Prostate gland (tissue), 2 donors: ENCODE data around the gene SCARB1. TPM values are rescaled to one million over a fixed set of nuclear protein-coding genes. Genes with fewer than 3 reads are reported as not detected.

Experiments
- DNase-seq: peaks from one replicate; pipeline ENCODE4 v3.0.0-alpha.2; 2019; ENCODE audit warnings: low spot score
- H3K27ac ChIP-seq, 2 donors: fragments of 200-600 bp; sonication (generic); 2 replicates each; pipeline ENCODE4 v1.5.1; 2017 to 2019
- H3K27me3 ChIP-seq: fragments of 200-600 bp; sonication (generic); replicated peaks from 2 replicates; pipeline ENCODE4 v1.5.1; 2019; ENCODE audit not compliant: insufficient read depth
- H3K36me3 ChIP-seq, 2 donors: fragments of 200-600 bp; sonication (generic); 1 replicate in 1 of 2; 2 replicates in 1 of 2; pipeline versions ENCODE4 v1.5.1 to v1.8.1; 2017 to 2019
- H3K4me1 ChIP-seq: fragments of 200-600 bp; sonication (generic); replicated peaks from 2 replicates; pipeline ENCODE4 v1.5.1; 2019
- H3K4me3 ChIP-seq, 2 donors: fragments of 200-600 bp; sonication (generic); 2 replicates each; pipeline ENCODE4 v1.5.1; 2017 to 2019
- H3K9me3 ChIP-seq: fragments of 200-600 bp; sonication (generic); 2 replicates; pipeline ENCODE4 v1.5.1; 2017
- CTCF ChIP-seq, 4 experiments: fragments of 200-600 bp in 2 of 4; fragments of 450-650 bp in 2 of 4; sonication (generic) in 2 of 4; IDR thresholded peaks; 1 replicate in 3 of 4; 2 replicates in 1 of 4; pipeline ENCODE4 v1.5.1; 2016 to 2019; ENCODE audit warnings: antibody characterized with exemption in 4 of 4, mild to moderate bottlenecking in 2 of 4, moderate library complexity in 2 of 4
- POLR2A ChIP-seq: fragments of 450-650 bp; IDR thresholded peaks from one replicate; pipeline ENCODE4 v1.6.1; 2016; ENCODE audit warnings: antibody characterized with exemption, mild to moderate bottlenecking
- POLR2AphosphoS5 ChIP-seq: sonication (generic); formaldehyde crosslinking; IDR thresholded peaks from one replicate; pipeline ENCODE4 v1.6.1; 2017; ENCODE audit warnings: antibody characterized with exemption
- WGBS: methylation state at CpG from one replicate; pipeline ENCODE4 v1.1.5; 2018; 5-methylcytosine and 5-hydroxymethylcytosine counted together
- intact Hi-C: fragments of 100-400 bp; cut with DNase I; formaldehyde crosslinking; loops from one replicate; pipeline ENCODE4 v1.14.2; 2022
- total RNA-seq, 2 donors: library from RNA; depleted of rRNA; stranded (reverse); fragments of >200 nt; gene quantifications; one replicate each; pipeline ENCODE4 v1.1.0, GENCODE V29; 2016

Gene SCARB1
- total RNA-seq, 2 donors from 2014 or later, result 28.0 to 44.4 TPM

DNA sequence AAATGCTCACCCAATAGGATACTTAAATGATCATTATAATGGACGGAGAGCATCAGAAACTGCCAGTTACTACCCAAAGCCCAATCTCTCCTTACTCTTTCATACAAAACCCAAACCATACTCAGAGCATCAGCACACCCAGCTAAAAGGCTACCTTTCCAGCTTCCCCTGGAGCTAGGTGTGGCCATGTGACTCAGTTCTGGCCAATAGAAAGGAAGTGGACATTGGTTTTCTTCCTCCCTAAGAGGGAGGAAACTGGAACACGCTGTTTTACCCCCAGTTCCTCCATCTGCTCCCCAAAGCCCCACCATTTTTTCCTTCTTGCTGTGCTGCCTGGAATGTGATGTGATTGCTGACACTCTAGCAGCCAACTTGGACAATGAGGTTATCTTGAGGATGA is 50.7 kb downstream of the SCARB1 start:
- no peaks in the 10 kb centered on the region for H3K36me3 ChIP-seq
- H3K27ac ChIP-seq, result no peak overlapping the region
- intact Hi-C loops, result no loop called here
- no peaks in the 10 kb centered on the region for H3K4me1 ChIP-seq
- TF ChIP-seq POLR2A, result no peak
- TF ChIP-seq POLR2AphosphoS5, result no peak
- no peak for TF ChIP-seq CTCF (IDR thresholded peaks at IDR 0.05)
- 95% methylated on average over 2 of the region's 2 CpGs for WGBS
- no peaks in the 10 kb centered on the region for H3K9me3 ChIP-seq
- no peak for DNase-seq
- H3K4me3 ChIP-seq, result no peak overlapping the region
- H3K27me3 ChIP-seq, result no peaks in the 10 kb centered on the region

DNA sequence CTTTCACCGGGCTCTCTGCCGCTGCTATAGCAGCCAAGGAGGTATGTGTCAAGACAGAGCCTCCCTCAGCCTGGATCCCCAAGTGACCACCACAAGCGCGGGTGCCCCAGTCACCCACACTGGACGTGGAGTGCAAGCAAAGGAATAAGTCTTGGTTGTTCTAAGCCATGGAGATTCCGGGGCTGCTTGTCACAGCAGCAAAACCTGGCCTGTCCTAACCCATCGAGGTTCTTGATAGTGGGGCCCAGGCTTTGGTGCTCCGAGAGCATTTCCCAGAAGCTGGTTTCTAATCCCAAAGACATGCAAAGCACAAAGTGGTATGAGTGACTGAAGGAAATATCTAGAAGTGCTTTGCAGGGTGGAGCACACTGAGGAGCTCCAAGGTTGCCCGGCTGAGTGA is 51.3 kb downstream of the SCARB1 start:
- 98% methylated on average over 9 of the region's 9 CpGs for WGBS
- H3K36me3 ChIP-seq, result no peaks in the 10 kb centered on the region
- H3K4me3 ChIP-seq, result no peak overlapping the region
- no peak for TF ChIP-seq POLR2A
- TF ChIP-seq CTCF (IDR thresholded peaks at IDR 0.05), result no peak
- no peak for TF ChIP-seq POLR2AphosphoS5
- no peak overlapping the region for H3K27ac ChIP-seq
- H3K9me3 ChIP-seq, result no peaks in the 10 kb centered on the region
- no peaks in the 10 kb centered on the region for H3K4me1 ChIP-seq
- no peak for DNase-seq
- intact Hi-C loops, result no loop called here
- H3K27me3 ChIP-seq, result no peaks in the 10 kb centered on the region

DNA sequence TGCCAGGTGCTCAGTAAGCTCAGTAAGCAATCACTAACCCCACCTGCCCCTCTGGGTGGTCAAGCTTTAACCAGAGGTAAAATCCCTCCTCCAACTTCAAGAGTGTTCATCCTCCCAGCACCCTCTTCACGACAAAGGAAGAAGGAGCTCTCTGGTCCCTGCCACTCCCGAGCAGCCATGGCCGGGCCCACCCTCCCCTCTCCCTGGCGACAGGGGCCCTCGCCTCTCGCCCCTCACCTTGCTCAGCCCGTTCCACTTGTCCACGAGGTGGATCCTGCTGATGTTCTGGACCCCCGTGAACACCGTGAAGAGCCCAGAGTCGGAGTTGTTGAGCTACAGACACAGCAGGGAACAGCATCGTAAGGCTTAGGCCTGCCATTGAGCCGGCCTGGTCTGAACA is 52.0 kb downstream of the SCARB1 start:
- H3K36me3 ChIP-seq, result no peaks in the 10 kb centered on the region
- no peak overlapping the region for H3K4me3 ChIP-seq
- intact Hi-C loops, result no loop called here
- no peak overlapping the region for H3K27ac ChIP-seq
- 79% methylated on average over 12 of the region's 13 CpGs for WGBS
- no peak for DNase-seq
- H3K27me3 ChIP-seq, result no peaks in the 10 kb centered on the region
- no peaks in the 10 kb centered on the region for H3K4me1 ChIP-seq
- TF ChIP-seq POLR2AphosphoS5 (no peak), POLR2A (no peak), CTCF (IDR thresholded peaks at IDR 0.05) (no peak)
- H3K9me3 ChIP-seq, result no peaks in the 10 kb centered on the region

DNA sequence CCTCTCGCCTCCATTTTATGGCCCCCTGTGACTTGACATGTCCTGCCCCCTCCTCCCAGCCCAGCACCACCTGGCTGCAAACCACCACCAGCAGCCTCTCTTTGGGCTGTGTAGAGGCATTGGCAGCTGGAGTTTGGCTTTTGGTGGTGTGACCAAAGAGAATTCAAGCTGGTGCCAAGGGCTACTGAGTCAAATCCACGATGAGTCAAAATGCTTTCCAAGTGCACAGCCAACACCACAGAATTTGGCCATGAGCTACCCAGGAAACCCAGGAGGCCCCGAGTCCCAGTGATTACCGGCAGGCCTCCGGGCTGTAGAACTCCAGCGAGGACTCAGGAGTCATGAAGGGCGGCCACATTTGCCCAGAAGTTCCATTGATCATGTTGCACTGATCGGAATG is 53.8 kb downstream of the SCARB1 start:
- Histone ChIP-seq H3K9me3 (no peaks in the 10 kb centered on the region), H3K27me3 (no peaks in the 10 kb centered on the region), H3K4me1 (no peaks in the 10 kb centered on the region), H3K4me3 (no peak overlapping the region), H3K36me3 (no peaks in the 10 kb centered on the region), H3K27ac (no peak overlapping the region)
- TF ChIP-seq POLR2AphosphoS5 (no peak), POLR2A (no peak), CTCF (IDR thresholded peaks at IDR 0.05) (no peak)
- intact Hi-C loops, result no loop called here
- DNase-seq, result no peak
- WGBS, result 95% methylated on average over 8 of the region's 8 CpGs

- intact Hi-C loops, result no loop called here
- TF ChIP-seq CTCF (IDR thresholded peaks at IDR 0.05) (no peak), POLR2A (no peak), POLR2AphosphoS5 (no peak)
- Histone ChIP-seq H3K4me1 (no peaks in the 10 kb centered on the region), H3K4me3 (no peak overlapping the region), H3K9me3 (no peaks in the 10 kb centered on the region), H3K27ac (no peak overlapping the region), H3K36me3 (no peaks in the 10 kb centered on the region), H3K27me3 (no peaks in the 10 kb centered on the region)
- WGBS, result 97% methylated on average over 4 of the region's 4 CpGs
- DNase-seq, result no peak
Observed at GRCh38 chr12:124809391-124809790, 54.3 kb downstream of the SCARB1 start.
